Gastroesophageal sphincter (tissue), 3 donors: ENCODE data around the gene BRIX1.

Experiments
- EP300 ChIP-seq: sonication (generic); formaldehyde crosslinking; IDR thresholded peaks from one replicate; pipeline ENCODE4 v1.6.1; 2017; ENCODE audit warnings: antibody characterized with exemption, mild to moderate bottlenecking
- POLR2AphosphoS5 ChIP-seq: sonication (generic); formaldehyde crosslinking; IDR thresholded peaks from one replicate; pipeline ENCODE4 v1.6.1; 2017; ENCODE audit warnings: antibody characterized with exemption
- TF ChIP-seq, protein P1 (sequence below), 4 experiments: fragments of 200-600 bp in 2 of 4; fragments of 450-650 bp in 2 of 4; sonication (generic) in 1 of 4; IDR thresholded peaks; one replicate each; pipeline ENCODE4 v1.5.1; 2017 to 2019; ENCODE audit warnings: antibody characterized with exemption in 4 of 4, mild to moderate bottlenecking in 2 of 4, moderate library complexity in 2 of 4

DNA sequence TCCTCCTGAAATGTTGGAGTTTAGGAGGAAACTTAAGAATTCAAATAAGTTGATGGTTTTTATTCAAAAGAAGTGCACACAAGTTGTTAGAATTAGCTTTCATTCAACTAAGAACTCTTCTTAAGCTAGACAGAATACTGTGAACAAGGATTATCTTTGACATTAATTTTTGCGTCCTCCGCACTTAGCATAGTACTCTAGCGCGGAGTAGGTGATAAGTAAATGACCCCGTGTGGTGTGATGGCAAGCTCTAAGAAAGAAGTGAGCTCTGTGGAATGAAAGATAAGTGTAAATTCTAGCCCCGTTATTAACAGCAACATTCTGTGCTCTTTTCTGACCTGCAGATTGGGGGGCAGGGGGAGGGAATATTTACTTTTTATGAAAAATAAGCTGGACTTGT, 1.0 kb downstream of the BRIX1 start:
- TF ChIP-seq, protein P1, sequence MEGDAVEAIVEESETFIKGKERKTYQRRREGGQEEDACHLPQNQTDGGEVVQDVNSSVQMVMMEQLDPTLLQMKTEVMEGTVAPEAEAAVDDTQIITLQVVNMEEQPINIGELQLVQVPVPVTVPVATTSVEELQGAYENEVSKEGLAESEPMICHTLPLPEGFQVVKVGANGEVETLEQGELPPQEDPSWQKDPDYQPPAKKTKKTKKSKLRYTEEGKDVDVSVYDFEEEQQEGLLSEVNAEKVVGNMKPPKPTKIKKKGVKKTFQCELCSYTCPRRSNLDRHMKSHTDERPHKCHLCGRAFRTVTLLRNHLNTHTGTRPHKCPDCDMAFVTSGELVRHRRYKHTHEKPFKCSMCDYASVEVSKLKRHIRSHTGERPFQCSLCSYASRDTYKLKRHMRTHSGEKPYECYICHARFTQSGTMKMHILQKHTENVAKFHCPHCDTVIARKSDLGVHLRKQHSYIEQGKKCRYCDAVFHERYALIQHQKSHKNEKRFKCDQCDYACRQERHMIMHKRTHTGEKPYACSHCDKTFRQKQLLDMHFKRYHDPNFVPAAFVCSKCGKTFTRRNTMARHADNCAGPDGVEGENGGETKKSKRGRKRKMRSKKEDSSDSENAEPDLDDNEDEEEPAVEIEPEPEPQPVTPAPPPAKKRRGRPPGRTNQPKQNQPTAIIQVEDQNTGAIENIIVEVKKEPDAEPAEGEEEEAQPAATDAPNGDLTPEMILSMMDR (IDR thresholded peaks at IDR 0.05), result no peak
- no peak for TF ChIP-seq EP300
- TF ChIP-seq POLR2AphosphoS5, result no peak
